ENCODE results near the gene VKORC1. TPM values are rescaled to one million over a fixed set of nuclear protein-coding genes. Genes with fewer than 3 reads are reported as not detected.

The VKORC1 gene
- total RNA-seq, 4 donors from 2014 or later = 53.3 to 129 (median 94.6) TPM

GRCh38 chr16:31092330-31092729, 2.3 kb downstream of the VKORC1 start:
- no peak for TF ChIP-seq CTCF (IDR thresholded peaks at IDR 0.05; ENCODE audit: low read depth)

- no peak for TF ChIP-seq CTCF (IDR thresholded peaks at IDR 0.05; ENCODE audit: low read depth)
Observed at GRCh38 chr16:31090540-31090939, 4.1 kb downstream of the VKORC1 start.

GRCh38 chr16:31089199-31089598, 5.4 kb downstream of the VKORC1 start:
- TF ChIP-seq CTCF (IDR thresholded peaks at IDR 0.05; ENCODE audit: low read depth) = no peak

DNA sequence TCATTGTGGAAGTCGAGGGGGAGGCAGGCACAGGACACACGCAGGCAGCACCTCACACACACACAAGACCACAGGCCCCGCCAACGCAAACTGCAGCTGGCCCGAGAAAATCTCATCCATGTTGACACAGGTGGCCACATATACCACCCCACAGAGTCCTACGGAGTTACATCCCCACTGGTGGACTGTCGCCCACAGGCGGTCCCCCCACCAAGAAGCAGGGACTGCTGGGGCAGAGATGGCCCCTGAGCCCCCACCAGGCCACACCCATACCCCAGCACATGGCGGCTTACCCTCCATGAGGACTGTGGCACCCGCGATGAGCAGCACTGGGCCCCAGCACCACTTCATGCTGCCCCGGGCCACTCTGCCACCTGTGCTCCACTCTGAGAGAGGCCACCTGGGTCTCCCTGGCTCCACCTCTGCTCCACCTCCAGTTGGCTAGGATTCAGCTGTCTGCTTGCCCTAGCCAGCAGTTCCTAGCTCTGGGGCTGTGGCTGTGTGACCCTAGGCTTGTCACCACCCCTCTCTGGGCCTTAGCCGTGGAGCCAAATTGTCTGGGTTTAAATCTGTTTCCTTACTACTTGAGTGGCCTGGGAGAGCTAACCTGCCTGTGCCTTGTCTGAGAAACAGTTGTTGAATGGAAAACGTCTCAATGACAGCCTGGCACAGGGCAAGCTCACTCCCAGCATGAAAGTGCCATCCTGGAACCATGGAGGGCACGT, 6.0 kb downstream of the VKORC1 start, which contains the start of gene PRSS53:
Gene PRSS53, minus strand, starts transcription at position 485 of the 725 bp plus-strand sequence. Its CDS starts 134 bp downstream, at position 351.
- no peak for TF ChIP-seq CTCF (IDR thresholded peaks at IDR 0.05; ENCODE audit: low read depth)

DNA sequence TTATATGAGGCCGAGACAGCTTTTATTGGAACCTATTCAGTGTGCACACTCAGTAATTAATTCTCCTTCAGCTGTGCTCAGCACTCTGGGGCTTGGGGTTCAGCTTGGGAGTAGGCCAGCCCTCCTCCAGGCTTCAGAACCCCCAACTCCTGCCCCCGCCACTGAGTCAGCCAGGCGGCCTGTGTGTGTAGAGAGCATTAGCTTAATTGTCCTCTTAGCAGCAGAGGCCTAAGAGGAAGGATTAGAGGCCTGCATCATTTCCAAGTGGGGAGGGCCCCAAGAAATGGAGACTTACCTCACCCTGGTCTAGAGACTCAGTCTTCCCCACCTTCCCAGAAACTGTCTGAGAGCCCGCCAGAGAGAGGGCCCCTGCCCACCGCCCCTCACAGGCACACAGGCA, 6.6 kb downstream of the VKORC1 start:
- no peak for TF ChIP-seq CTCF (IDR thresholded peaks at IDR 0.05; ENCODE audit: low read depth)

DNA sequence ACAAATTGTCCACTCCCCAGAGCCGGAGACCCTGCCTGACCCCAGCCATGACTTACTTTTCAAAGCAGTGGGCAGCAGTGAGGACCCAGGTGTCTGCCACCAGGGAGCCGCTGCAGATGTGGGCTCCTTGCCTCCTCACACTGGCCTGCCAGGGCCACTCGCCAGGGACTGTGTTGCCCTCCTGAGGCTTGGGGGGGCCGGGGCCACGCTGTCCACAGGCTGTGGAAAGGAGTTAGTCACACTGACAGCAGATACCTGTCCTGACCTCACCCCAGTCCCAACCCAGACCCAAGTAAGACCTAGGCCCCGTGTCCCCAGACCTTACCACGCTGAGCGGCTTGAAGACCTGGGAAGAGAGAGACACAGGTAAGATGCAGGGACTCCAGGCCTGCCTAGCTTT, 7.1 kb downstream of the VKORC1 start:
- TF ChIP-seq CTCF (IDR thresholded peaks at IDR 0.05; ENCODE audit: low read depth) = no peak

DNA sequence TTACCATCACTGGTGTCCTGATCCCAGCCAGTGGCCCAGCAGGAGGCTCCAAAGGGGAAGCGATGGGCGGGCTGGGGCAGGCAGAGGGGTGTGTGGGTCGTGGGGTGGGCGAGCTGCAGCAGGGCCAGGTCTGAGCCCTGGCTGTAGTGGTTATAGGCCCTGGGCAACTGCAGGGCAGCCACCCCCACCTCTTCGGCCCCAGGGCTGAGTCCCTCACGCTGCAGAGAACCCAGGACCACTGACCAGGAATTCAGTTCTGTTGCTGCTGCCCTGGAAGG, 8.0 kb downstream of the VKORC1 start:
- TF ChIP-seq CTCF (IDR thresholded peaks at IDR 0.05; ENCODE audit: low read depth) = no peak

Measured in subcutaneous adipose tissue (tissue), 4 donors.